Measurements from ENCODE around the gene SIL1. TPM values are rescaled to one million over a fixed set of nuclear protein-coding genes. Genes with fewer than 3 reads are reported as not detected.

The SIL1 gene
- total RNA-seq, 1 experiment from 2014 or later = 10.7 TPM

GRCh38 chr5:138989720-138990119 lies 208.4 kb downstream of the SIL1 start:
- ATAC-seq = no peak
- no peak overlapping the region for H3K4me3 Mint-ChIP-seq
- no peak for TF ChIP-seq ZNF532 (CRISPR knock-in tag; IDR thresholded peaks at IDR 0.05; ENCODE audit: borderline replicate concordance)
- no peak for TF ChIP-seq ATF3 (CRISPR knock-in tag; conservative IDR thresholded peaks at IDR 0.05)
- TF ChIP-seq ZNF219 (CRISPR knock-in tag; IDR thresholded peaks at IDR 0.05; ENCODE audit: borderline replicate concordance) = no peak
- TF ChIP-seq SOX15 (CRISPR knock-in tag; IDR thresholded peaks at IDR 0.05) = no peak
- no peak for TF ChIP-seq SP1 (CRISPR knock-in tag; conservative IDR thresholded peaks at IDR 0.05)
- TF ChIP-seq ATF6 (CRISPR knock-in tag; IDR thresholded peaks at IDR 0.05) = no peak
- TF ChIP-seq NFATC4 (CRISPR knock-in tag; IDR thresholded peaks at IDR 0.05) = no peak
- no peak for TF ChIP-seq NFE2L1 (CRISPR knock-in tag; IDR thresholded peaks at IDR 0.05)
- no peak for TF ChIP-seq E2F4 (CRISPR knock-in tag; IDR thresholded peaks at IDR 0.05; ENCODE audit: borderline replicate concordance, low read depth)
- no peaks in the 10 kb centered on the region for H3K4me1 Mint-ChIP-seq
- H3K9me3 Mint-ChIP-seq = no peaks in the 10 kb centered on the region
- CTCF ChIA-PET = no interaction called here
- no peaks in the 10 kb centered on the region for H3K27me3 Mint-ChIP-seq (ENCODE audit: low read depth)
- H3K36me3 Mint-ChIP-seq = no peaks in the 10 kb centered on the region
- POLR2A ChIA-PET = no interaction called here
- H3K27ac Mint-ChIP-seq = no peak overlapping the region
- no peak for DNase-seq (ENCODE audit: low spot score)

- POLR2A ChIA-PET = no interaction called here
- no peaks in the 10 kb centered on the region for H3K36me3 Mint-ChIP-seq
- ATAC-seq (no peak), DNase-seq (ENCODE audit: low spot score) (no peak)
- no peak overlapping the region for H3K27ac Mint-ChIP-seq
- no peak overlapping the region for H3K4me3 Mint-ChIP-seq
- no peak for TF ChIP-seq ZNF232 (CRISPR knock-in tag; IDR thresholded peaks at IDR 0.05)
- TF ChIP-seq GABPB1 (CRISPR knock-in tag; IDR thresholded peaks at IDR 0.05) = no peak
- TF ChIP-seq ZNF416 (CRISPR knock-in tag; IDR thresholded peaks at IDR 0.05) = no peak
- TF ChIP-seq ZNF532 (CRISPR knock-in tag; IDR thresholded peaks at IDR 0.05; ENCODE audit: borderline replicate concordance) = no peak
- TF ChIP-seq TEAD4 (CRISPR knock-in tag; IDR thresholded peaks at IDR 0.05) = no peak
- TF ChIP-seq FOXJ3 (CRISPR knock-in tag; IDR thresholded peaks at IDR 0.05; ENCODE audit: borderline replicate concordance) = no peak
- TF ChIP-seq STAT6 (CRISPR knock-in tag; conservative IDR thresholded peaks at IDR 0.05; ENCODE audit: low read depth) = no peak
- TF ChIP-seq IRF2 (CRISPR knock-in tag; IDR thresholded peaks at IDR 0.05; ENCODE audit: borderline replicate concordance, low read depth) = no peak
- TF ChIP-seq E2F4 (CRISPR knock-in tag; IDR thresholded peaks at IDR 0.05; ENCODE audit: borderline replicate concordance, low read depth) = no peak
- H3K27me3 Mint-ChIP-seq (ENCODE audit: low read depth) = no peaks in the 10 kb centered on the region; the same call in 1 of the 2 replicates
- CTCF ChIA-PET = interaction anchor here (0.9 kb wide), 1 partner anchor 53 kb away, joined by 4 read pairs; no protein-coding TSS in a partner anchor
- H3K4me1 Mint-ChIP-seq = no peaks in the 10 kb centered on the region
- H3K9me3 Mint-ChIP-seq = no peaks in the 10 kb centered on the region
Observed at GRCh38 chr5:138986186-138986800, 211.9 kb downstream of the SIL1 start.

All from WTC11 (cell line).